CD4-positive, alpha-beta T cell treated with Interleukin-2 at 100 ng/mL for 4 hours (primary cell): Measurements from ENCODE around the gene AKAP11.
A peak's percentile ranks its signal among the peaks of the same experiment; 100 is the strongest.

Source experiments
- DNase-seq: peaks from one replicate; pipeline ENCODE4 v3.0.0-alpha.2; 2020; ENCODE audit warnings: low spot score

AKAP11 gene

GRCh38 chr13:42272804-42273175, 838 bp downstream of the AKAP11 start:
- DNase-seq, result no peak

DNA sequence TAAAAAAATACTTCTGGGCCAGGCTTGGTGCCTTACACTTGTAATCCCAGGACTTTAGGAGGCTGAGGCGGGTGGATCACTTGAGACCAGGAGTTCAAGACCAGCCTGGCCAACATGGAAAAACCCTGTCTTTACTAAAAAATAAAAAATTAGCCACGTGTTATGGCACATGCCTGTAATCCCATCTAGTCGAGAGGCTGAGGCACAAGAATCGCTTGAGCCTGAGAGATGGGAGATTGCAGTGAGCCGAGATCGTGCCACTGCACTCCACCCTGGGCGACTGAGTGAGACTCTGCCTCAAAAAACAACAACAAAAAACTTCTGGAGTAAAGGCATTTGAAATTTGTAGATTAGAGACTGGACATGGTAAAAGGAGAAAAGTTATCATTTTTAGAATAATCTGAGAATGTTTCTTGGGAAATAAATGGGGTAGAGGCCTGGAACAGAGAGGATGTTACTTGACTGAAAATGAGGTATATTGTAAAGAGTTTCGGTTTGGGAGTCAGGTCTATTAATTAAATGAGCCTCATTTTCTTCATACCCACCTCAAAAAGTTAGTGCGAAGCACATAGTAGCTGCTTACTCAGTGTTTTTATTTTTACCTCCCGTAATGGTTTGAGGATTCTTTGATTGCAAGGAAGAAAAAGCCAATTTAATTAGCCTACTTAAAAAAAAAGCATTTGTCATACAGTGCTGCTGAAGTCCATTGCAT, 2.6 kb downstream of the AKAP11 start:
- DNase-seq, result no peak

GRCh38 chr13:42275098-42275471, 3.1 kb downstream of the AKAP11 start:
- peak; percentile 17 for DNase-seq

GRCh38 chr13:42275506-42275905, 3.6 kb downstream of the AKAP11 start:
- DNase-seq, result peak; percentile 44

GRCh38 chr13:42276683-42277082, 4.7 kb downstream of the AKAP11 start:
- no peak for DNase-seq

- DNase-seq, result no peak
Observed at GRCh38 chr13:42277618-42278276, 5.8 kb downstream of the AKAP11 start.

DNA sequence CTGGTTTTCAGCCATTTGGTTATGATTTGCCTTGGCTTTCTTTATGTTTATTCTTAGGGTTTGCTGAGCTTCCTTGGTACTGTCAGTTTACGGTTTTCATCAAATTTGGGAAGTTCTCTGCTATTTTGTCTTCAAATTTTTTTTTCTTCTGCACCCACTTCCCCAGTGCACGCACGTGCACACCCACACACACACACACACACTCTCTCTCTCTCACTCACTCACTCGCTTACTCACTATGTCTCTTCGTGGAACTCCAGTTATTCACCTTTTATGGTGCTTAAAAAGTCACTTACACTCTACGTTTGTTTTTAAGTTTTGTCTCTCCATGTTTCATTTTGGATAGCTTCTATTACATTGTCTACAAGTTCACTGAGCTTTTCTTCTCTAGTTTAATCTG, 7.1 kb downstream of the AKAP11 start:
- DNase-seq, result peak; percentile 57

DNA sequence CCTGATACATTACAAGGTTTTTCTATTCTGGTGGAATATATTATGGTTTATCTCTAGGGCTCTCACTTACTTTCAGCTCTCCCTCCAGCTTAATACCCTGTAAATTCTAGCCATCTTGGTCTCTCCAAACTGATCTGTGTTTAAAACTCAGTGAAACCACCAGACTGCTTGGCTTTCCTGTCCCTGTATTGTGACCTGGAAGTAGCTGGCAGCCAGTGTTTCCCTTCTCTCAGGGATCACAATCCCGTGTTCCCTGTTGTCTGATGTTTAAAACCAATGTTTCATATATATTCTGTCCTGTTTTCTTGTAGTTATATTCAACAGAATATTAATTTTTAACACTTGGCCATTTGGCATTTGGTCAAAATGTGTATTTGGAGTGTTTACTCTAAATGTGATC, 8.0 kb downstream of the AKAP11 start:
- DNase-seq, result no peak

DNA sequence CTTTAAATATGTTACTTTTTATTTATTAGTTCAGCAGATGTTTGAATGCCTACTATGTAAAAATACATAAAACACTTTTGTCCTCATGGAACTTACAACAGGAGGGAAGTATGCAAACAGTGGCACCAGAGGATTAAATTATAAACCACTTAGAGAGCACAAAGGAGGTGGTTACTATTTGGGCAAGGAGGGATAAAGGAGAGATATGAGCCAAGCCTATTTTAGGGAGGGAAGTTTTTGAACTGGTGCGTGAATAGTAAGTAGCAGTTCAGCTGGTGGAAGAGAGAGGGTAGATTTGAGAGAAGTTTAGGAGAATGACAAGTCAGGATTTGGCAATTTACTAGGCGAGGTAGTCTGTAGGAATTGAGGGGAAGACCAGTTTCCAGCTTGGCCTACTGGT, 8.6 kb downstream of the AKAP11 start:
- no peak for DNase-seq

GRCh38 chr13:42283574-42283973, 11.6 kb downstream of the AKAP11 start:
- no peak for DNase-seq

- DNase-seq, result no peak
Observed at GRCh38 chr13:42284068-42284467, 12.1 kb downstream of the AKAP11 start.

DNA sequence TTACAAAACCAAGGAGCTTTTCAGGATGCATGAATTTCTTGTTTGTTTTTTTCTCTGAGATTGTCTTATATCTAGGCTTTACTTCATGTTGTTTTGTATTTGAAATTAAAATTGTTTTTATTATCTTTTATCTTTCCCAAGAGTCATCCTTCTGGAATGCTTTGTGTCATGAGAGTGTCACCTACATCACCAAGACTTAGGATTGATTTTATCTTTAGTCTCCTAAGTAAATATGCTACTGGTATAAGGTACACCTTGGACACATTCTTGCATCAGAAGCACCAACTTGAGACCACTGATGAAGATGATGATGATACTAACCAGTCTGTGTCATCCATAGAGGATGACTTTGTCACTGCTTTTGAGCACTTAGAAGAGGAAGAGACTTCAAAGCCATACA, 26.4 kb downstream of the AKAP11 start:
- no peak for DNase-seq

DNA sequence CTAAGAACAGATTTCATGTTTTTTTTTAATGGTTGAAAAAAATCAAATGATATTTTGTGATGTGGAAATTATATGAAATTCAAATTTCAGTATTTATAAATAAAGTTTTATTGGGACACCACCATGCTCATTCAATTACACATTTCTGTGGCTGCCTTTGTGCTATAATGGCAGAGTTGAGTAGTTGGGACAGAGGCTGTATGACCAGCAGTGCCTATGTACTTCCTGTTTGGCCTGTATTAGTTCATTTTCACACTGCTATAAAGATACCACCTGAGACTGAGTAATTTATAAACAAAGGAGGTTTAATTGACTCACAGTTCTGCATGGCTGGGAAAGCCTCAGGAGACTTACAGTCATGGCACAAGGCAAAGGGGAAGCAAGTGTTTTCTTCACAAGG, 33.6 kb downstream of the AKAP11 start:
- DNase-seq, result no peak

DNA sequence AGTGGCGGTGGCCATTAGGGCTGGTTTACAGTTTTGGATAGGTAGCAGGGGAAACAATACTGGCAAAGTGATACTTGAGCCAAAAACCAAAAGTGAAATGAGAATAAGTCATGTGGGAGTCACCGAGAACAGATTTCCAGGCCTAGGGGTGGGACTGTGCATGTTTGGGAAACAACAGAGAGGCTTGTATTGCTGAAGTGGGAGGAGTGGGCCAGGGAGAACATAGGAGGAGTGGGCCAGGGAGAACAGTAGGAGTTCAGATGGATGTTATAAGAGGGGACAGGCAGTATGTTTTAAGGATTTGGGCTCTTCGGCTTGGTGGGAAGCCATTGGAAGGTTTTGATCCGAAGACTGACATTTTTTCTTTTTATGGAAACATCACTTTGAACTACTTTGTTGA, 35.5 kb downstream of the AKAP11 start:
- no peak for DNase-seq

- no peak for DNase-seq
Observed at GRCh38 chr13:42312817-42313431, 41.0 kb downstream of the AKAP11 start.

DNA sequence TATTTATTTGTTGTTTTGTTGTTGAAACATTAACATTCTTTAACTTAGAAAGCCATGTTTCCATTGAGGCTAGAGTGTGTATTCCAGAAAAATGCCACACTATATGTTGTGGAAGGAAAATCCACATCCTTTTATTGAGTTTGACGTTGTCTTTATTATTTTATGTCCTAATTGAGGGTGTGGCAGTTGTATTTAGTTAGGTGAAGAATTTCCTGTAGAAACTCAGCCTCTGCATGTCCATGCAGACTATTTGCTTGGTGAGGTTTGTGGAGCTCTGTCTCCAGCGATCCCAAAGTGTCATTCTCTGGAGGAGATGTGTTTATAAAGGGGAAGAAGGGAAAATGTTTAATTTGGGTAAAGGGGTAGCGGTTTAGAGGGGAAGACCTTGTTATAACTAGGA, 46.6 kb downstream of the AKAP11 start:
- DNase-seq, result no peak

- DNase-seq, result no peak
Observed at GRCh38 chr13:42320375-42320787, 48.4 kb downstream of the AKAP11 start.

DNA sequence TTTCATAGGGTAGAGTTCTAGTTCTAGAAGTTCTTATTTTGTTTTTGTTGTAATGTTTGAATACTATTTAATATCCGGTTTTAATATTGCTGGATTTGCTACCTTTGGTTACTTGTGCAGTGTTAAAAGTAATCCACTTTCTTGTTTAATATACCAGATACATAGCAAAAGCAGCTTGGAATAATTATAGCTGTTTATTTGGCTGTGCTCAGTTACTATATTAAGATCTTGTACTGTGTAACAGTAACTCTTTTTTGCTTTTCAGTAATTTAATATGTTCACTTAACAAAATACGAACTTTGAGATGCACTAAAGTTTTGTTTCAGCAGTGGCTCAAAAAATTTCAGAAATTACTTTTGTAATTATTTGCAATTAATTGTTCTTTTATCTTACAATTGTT, 50.9 kb downstream of the AKAP11 start:
- no peak for DNase-seq

DNA sequence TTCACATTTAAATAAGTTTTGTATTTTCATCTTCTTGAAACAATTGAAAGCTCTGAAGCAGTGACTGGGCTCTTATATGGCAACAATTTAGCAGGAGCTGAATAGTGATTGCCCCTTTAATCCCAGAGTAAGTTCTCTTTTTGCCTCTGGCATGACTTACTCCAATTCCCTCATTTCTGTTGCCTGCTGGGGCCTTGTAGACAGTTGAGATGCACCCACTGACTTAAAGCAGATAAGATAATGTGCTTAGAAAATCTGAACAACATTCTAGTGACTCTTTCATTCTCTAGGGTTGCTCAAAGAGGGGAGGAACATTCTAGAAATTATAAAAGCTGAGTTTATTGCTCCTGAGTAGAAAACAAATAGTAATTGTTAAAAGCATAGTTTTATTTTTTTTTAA, 52.8 kb downstream of the AKAP11 start:
- DNase-seq, result no peak

DNA sequence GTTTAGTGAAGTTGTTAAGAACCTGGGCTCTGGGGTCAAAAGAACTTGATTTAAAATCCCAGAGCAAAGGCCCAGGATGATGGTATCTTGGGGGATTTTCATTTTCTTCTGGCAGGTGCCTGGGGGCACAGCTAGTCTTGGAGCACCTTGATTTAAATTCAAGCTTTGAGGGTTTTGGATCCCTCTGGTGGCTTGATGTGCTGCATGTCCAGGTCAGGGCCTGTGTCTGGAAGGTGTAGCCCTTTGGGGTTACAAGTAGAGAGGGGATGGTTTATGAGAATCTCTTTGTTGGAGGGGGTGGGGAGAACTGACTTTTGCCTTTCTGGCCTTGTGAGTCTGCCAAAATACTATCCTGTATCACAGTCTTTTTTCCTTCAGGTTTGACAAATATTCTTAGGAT, 55.8 kb downstream of the AKAP11 start:
- DNase-seq, result no peak

DNA sequence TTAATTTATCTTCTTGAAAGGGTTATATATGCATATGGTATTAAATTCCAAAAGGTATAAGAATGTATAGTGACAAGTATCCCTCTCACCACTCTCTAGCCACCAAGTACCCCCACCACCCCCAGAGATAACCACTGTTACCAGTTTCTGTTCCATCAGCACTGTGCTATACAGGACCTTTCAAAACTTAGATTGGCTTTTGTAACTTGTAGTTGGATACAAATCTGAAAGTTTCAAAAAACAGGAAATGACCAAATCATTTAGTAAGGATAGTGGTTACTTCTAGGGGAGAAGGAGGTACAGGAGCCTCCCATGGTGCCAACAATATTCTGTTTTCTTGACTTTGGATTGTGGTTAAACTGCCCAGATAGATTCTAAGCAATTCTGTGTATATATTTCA, 56.7 kb downstream of the AKAP11 start:
- DNase-seq, result peak; percentile 8

GRCh38 chr13:42329239-42329638, 57.3 kb downstream of the AKAP11 start:
- DNase-seq, result no peak

DNA sequence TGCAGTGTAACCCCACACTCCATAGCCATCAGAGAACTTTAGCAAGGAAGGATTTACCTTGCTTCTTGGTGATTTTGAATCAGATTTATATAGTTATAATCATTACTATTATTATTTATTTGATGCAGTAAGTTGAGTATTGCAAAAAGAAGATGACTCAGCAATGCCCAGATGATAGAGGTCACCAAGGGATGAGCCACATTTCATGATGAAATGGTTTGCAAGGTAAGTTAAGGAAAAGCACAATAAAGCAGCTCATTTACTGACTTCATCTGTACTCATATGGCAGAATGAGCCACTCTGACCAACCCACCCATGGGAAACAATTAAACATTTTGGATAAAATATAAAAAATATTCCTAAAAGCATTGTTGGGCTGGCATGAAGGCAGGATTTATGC, 59.1 kb downstream of the AKAP11 start:
- DNase-seq, result no peak
